ENCODE results near the gene TXK. TPM values are rescaled to one million over a fixed set of nuclear protein-coding genes. Genes with fewer than 3 reads are reported as not detected.

Gene TXK
- total RNA-seq, 1 donor from 2014 or later: 0.20 TPM

GRCh38 chr4:48021100-48021499 lies 113.0 kb downstream of the TXK start:
- DNase-seq (ENCODE audit: low read depth in 2 of 2): no peak

GRCh38 chr4:48018112-48018511 lies 115.9 kb downstream of the TXK start:
- DNase-seq (ENCODE audit: low read depth in 2 of 2): no peak

- DNase-seq (ENCODE audit: low read depth in 2 of 2): peak in 1 of 2 donors; percentile 52
Observed at GRCh38 chr4:48017108-48017571, 116.9 kb downstream of the TXK start.

Other genes with a start within 250 kb of the TXK start
- gene NFXL1, start 219.7 kb downstream of the TXK start, total RNA-seq: 3.5 and 5.6 TPM in 2 replicates
- not detected in 2 replicates for gene CNGA1, start 117.6 kb downstream of the TXK start, total RNA-seq
- under 0.01 and 0.20 TPM in 2 replicates for gene NIPAL1, start 117.5 kb downstream of the TXK start, total RNA-seq
- 0.22 and 1.8 TPM in 2 replicates for gene TEC, start 135.6 kb upstream of the TXK start, total RNA-seq
- 16.8 and 18.5 TPM in 2 replicates for gene SLAIN2, start 207.3 kb upstream of the TXK start, total RNA-seq

Data from lung microvascular endothelial cell (primary cell).